GM12875 (cell line): ENCODE data around the gene ZNHIT3.
"Not testable (repeated sequence)": the region's sequence is repeated elsewhere in the genome, so short reads cannot be mapped to it uniquely, and the experiment has no call there.

Source experiments
- H3K4me3 ChIP-seq: one replicate; pipeline ENCODE4 v1.5.1; 2011; ENCODE audit warnings: low read depth, low read length, control low read depth
- TF ChIP-seq, protein P1 (sequence below): IDR thresholded peaks from 2 replicates; pipeline ENCODE4 v1.5.1; 2011; ENCODE audit warnings: low read depth, mild to moderate bottlenecking, control low read depth, inconsistent platforms, low read length, moderate library complexity, borderline replicate concordance; ENCODE audit not compliant: insufficient read depth

The ZNHIT3 gene

DNA sequence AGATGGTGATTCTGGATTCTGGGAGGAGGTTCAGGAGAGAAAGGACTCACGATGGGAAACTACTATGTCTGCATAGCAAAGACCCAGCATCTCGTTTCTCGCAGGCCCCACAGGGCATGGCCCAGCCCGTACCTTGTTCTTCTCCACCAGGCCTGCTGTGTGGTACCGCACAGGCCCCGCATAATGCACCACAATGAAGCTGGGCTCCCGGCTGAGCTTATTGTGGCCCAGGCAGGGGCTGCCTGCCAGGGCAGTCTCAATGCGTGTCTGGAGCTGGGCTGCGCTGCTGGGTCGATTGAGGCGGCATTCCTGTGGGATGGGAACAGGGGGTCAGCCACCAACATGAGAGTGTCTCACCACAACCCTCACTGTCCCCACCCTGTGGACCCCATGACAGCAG is 20.4 kb downstream of the ZNHIT3 start:
- H3K4me3 ChIP-seq, result no peak overlapping the region
- TF ChIP-seq, protein P1, sequence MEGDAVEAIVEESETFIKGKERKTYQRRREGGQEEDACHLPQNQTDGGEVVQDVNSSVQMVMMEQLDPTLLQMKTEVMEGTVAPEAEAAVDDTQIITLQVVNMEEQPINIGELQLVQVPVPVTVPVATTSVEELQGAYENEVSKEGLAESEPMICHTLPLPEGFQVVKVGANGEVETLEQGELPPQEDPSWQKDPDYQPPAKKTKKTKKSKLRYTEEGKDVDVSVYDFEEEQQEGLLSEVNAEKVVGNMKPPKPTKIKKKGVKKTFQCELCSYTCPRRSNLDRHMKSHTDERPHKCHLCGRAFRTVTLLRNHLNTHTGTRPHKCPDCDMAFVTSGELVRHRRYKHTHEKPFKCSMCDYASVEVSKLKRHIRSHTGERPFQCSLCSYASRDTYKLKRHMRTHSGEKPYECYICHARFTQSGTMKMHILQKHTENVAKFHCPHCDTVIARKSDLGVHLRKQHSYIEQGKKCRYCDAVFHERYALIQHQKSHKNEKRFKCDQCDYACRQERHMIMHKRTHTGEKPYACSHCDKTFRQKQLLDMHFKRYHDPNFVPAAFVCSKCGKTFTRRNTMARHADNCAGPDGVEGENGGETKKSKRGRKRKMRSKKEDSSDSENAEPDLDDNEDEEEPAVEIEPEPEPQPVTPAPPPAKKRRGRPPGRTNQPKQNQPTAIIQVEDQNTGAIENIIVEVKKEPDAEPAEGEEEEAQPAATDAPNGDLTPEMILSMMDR, result no peak

DNA sequence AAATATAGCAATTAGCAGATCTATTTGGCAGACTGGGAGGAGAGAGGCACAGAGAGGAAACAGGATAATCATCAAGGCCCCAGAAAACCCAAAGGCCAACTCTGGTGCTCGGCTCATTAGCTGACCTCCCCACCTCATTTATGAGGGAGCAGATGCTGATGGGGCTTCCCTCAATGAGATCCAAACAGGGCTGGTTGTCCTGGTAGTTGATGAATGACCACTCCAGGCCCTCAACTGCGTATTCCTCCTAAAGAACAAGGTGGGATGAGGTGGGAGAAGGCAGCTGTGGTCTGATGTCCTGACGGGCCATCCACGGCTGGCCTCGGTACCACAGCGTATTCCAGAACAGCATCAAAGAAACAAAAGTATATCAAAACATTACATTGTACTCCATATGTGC is 20.8 kb downstream of the ZNHIT3 start:
- H3K4me3 ChIP-seq, result no peak overlapping the region
- TF ChIP-seq, protein P1, result no peak

DNA sequence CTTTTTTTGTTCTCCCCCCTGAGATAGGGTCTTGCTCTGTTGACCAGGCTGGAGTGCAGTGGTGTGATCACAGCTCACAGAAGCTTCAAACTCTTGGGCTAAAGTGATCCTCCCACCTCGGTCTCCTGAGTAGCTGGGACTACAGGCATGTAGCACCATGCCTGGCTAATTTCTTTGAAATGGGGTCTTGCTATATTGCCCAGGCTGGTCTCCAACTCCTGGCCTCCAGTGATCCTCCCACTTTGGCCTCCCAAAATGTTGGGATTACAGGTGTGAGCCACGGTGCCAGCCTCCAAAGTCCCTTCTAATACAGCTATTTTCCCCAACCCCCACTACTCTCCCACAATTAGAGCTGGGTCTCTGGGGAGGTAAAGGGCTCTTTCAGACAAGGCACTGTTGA is 22.0 kb downstream of the ZNHIT3 start:
- H3K4me3 ChIP-seq, result not testable (repeated sequence)

DNA sequence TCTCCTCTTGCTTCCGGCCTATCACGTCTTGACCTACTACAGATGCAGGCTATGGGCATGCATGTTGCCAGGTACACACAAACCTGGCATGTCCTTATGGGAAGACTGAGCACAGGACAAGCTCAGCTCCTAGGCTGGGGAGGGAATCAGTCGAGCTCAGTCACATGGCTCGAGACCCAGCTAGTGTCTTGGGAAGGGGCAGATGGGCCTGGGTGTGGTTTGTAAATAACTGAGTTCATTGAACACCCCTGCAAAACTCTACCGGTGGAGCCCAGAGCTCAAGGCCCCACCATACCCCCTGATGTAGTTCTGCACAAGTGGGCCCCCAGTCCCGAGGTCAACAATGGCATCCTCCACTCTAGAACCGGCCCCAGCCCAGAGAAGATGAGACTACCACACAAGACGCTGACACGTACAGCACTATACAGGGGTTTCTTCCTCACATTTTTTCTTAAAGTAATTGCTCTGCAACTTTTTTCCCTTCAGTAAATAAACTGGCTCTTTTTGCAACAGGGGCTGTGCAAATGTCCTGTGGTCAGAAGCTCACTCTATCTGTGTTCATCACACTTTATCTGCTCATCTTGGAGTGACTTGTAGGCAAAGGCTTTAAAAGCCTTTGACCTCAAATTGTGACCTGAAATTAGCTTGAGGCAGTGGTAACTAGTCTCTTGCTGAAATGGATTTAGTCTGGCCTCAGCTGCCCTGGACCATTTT is 22.9 kb downstream of the ZNHIT3 start:
- TF ChIP-seq, protein P1, result no peak
- no peak overlapping the region for H3K4me3 ChIP-seq

DNA sequence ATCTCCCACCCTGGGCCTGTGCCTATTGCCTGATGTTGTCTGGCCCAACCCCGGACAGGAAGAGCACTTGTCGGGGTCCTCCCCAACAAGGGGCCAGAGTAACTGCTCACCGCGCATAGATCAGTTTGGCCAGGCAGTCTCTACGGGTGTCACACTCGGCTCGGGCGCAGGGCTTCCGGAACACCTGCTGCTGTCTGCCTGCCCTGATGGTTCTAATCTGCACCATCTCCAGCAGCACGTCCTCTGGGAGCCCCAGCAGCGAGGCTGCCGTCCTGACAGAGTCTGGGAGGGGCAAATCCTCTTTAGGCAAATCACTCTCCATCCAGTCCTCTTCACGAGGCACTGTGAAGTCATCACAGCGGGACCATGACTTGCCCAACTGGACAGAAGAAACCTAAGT is 24.2 kb downstream of the ZNHIT3 start:
- H3K4me3 ChIP-seq, result no peak overlapping the region
- TF ChIP-seq, protein P1, result no peak

DNA sequence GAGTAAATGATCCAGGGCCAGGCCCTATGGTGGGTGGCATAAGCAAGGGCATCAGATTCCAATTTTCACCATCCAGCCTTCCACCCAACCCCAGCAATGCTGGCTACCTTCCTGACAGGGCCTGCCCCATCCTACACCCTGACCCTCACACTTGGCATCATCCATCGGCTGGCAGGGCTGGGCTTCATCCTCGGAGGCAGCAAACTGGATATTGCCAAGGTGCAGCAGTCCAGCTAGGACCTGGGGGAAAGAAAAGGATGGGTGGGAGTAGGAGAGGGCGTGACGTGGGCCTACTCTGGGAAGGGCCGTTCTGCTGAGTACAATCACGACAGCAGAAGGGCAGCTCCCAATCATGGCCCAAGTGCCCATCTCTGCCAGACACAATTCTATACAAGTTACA is 24.7 kb downstream of the ZNHIT3 start:
- TF ChIP-seq, protein P1, result no peak
- H3K4me3 ChIP-seq, result no peak overlapping the region

DNA sequence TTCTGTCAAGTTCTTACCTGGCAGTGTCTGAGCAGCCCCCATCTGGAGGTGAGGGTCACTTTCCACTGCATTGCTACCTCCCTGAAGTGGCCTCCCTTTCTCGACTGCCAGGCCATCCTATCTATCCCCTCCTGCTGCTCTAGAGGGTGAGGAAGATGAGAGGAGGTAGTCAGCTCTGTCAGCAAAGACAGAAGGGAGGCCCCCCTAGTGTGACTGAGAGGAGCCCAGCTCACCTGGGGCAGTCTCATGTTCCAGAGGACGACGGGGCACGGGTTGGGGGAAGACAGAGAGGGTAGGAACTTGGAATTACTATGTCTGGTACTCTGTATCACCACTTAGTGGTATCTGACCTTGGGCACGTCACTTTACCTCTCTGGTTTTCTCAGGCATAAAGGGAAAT is 26.2 kb downstream of the ZNHIT3 start:
- TF ChIP-seq, protein P1, result no peak
- H3K4me3 ChIP-seq, result no peak overlapping the region

DNA sequence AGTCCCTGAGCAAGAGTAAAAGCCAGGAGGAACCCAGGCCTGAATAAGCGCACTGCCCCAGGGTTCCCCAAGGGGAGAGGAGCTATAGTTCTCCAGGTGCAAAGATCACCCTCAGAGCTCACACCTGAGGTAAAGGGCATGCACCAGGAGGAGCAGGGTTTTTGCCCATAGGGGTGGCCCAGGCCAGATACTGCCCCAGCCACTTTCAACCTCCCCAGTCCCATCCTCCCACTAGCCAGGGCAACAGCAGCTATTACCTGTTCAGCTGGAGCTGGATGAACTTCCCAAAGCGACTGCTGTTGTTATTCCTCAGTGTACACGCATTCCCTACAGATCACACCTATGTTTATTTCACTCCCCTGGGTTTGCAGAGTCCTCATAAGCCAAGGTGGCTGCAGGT is 28.4 kb downstream of the ZNHIT3 start:
- TF ChIP-seq, protein P1, result no peak
- no peak overlapping the region for H3K4me3 ChIP-seq
